ENCODE measurements around the gene NINJ2. TPM values are rescaled to one million over a fixed set of nuclear protein-coding genes. Genes with fewer than 3 reads are reported as not detected.

The NINJ2 gene
- total and polyA plus RNA-seq, 10 of the 15 experiments (the other 5 are each of a cell fraction or from before 2014, with no cell fraction given) = 8.9 to 51.6 (median 21.3) TPM

DNA sequence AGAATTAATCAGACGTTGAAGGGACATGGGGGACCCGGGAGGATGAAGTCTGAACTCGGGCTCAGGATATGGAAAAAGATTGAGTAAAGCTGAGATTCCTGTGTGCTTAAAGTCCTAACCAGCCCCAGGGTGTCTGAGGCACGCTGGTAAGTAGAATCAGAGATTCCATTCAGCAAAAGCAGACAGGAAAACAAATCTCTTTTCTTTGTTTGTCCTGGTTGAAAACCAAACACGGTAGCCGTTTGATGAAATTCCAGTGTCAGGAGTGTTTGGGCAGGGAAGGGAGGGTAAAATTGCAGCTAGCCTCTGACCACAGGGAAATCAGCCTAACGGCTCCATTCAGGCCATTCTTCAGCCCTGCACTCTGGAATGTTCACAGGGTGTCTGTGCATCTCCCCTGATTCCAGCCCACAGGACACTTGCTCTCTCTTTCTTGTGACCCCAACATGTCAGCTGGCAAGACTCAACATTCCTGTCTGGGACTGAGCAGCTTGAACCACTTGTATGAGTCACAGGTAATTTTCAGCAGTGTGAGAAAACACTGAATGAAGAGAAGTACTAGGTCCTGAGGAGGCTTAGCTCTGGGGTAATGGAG lies 31.0 kb downstream of the NINJ2 start:
- H3K4me1 ChIP-seq (ENCODE audit: control insufficient read depth, insufficient read depth, low read length) = peaks cover 16% of the 10 kb centered on the region
- no peak overlapping the region; the same call in none of the 2 replicates for H2AFZ ChIP-seq (ENCODE audit: control insufficient read depth, low read depth, low read length)
- ATAC-seq (peak; percentile 34), DNase-seq (ENCODE audit: low read depth, low spot score) (no peak), FAIRE-seq (peak; percentile 69)
- in situ Hi-C loops (cut with MboI) (no loop called here), intact Hi-C loops (cut with micrococcal nuclease; ENCODE audit: unreplicated experiment) (loop anchor here (5.0 kb wide), 1 partner anchor 180 kb away; no protein-coding TSS in a partner anchor)
- H3K4me3 ChIP-seq = no peak overlapping the region
- H3K4me2 ChIP-seq (ENCODE audit: control insufficient read depth, insufficient read depth) = peak overlapping the region; percentile 72
- ChIA-PET RAD21 (ENCODE audit: unreplicated experiment) (interaction anchor here (1.0 to 4.7 kb wide), 11 partner anchors 10 to 166 kb away, joined by 3 to 46 read pairs (median 5); partner anchors contain the start of gene WNK1), SMC1A (ENCODE audit: uncharacterized antibody, unreplicated experiment) (interaction anchor here (0.8 to 4.3 kb wide), 20 partner anchors 8 to 241 kb away, joined by 3 to 38 read pairs (median 5); partner anchors contain the start of gene WNK1), CTCF (interaction anchor here (1.1 to 3.9 kb wide), 7 partner anchors 9 to 119 kb away, joined by 3 to 18 read pairs (median 4); partner anchors contain the start of gene WNK1), POLR2A (interaction anchor here (0.5 to 4.6 kb wide), 20 partner anchors 9 to 478 kb away, joined by 3 to 40 read pairs (median 5); no protein-coding TSS in a partner anchor)
- WGBS (ENCODE audit: insufficient coverage, insufficient replicate concordance, low lambda C conversion rate, missing lambda C conversion rate) = 17% methylated on average over 7 of the region's 7 CpGs
- BruUV-seq (replicated peaks) = no TSS peak
- peak overlapping the region; percentile 69 for H3K27ac ChIP-seq (ENCODE audit: control insufficient read depth, insufficient read depth)
- peak; percentile 33 to 52; a peak in 1 of 4 replicates for TF ChIP-seq IKZF2 (IDR thresholded peaks at IDR 0.05)
- TF ChIP-seq IRF4 (IDR thresholded peaks at IDR 0.05; ENCODE audit: low read depth, low read length) = no peak
- TF ChIP-seq EED (IDR thresholded peaks at IDR 0.05; ENCODE audit: low read depth) = peak; percentile 56
- TF ChIP-seq, protein P1, sequence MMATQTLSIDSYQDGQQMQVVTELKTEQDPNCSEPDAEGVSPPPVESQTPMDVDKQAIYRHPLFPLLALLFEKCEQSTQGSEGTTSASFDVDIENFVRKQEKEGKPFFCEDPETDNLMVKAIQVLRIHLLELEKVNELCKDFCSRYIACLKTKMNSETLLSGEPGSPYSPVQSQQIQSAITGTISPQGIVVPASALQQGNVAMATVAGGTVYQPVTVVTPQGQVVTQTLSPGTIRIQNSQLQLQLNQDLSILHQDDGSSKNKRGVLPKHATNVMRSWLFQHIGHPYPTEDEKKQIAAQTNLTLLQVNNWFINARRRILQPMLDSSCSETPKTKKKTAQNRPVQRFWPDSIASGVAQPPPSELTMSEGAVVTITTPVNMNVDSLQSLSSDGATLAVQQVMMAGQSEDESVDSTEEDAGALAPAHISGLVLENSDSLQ (IDR thresholded peaks at IDR 0.05) = 0 out of 2 replicates have a peak, but pooled peaks have one; percentile 23
- peak; percentile 27; the same call in 1 of the 2 replicates for TF ChIP-seq IKZF1 (conservative IDR thresholded peaks at IDR 0.05)
- peak overlapping the region; percentile 47 for H3K9ac ChIP-seq (ENCODE audit: control insufficient read depth, insufficient read depth, low read length)
- peaks cover 11% of the 10 kb centered on the region for H3K79me2 ChIP-seq (ENCODE audit: control insufficient read depth, insufficient read depth, low read length)
- H3K36me3 ChIP-seq (ENCODE audit: control insufficient read depth in 2 of 2, insufficient read depth in 2 of 2, low read length in 1 of 2) = no peaks in the 10 kb centered on the region
- H3K9me3 ChIP-seq (replicated peaks; ENCODE audit: control insufficient read depth, insufficient read depth, low read length) = no peaks in the 10 kb centered on the region
- H3K27me3 ChIP-seq (replicated peaks in 1 of 2; ENCODE audit: control insufficient read depth in 2 of 2, insufficient read depth in 2 of 2, low read length in 1 of 2) = no peaks in the 10 kb centered on the region
- no peaks in the 10 kb centered on the region for H4K20me1 ChIP-seq (ENCODE audit: control insufficient read depth, insufficient read depth)

All from GM12878 (cell line).